ENCODE measurements around the gene BCL2A1. TPM values are rescaled to one million over a fixed set of nuclear protein-coding genes. Genes with fewer than 3 reads are reported as not detected.

The BCL2A1 gene
- total and polyA plus RNA-seq, 2 donors: 1.8 to 2.3 TPM

DNA sequence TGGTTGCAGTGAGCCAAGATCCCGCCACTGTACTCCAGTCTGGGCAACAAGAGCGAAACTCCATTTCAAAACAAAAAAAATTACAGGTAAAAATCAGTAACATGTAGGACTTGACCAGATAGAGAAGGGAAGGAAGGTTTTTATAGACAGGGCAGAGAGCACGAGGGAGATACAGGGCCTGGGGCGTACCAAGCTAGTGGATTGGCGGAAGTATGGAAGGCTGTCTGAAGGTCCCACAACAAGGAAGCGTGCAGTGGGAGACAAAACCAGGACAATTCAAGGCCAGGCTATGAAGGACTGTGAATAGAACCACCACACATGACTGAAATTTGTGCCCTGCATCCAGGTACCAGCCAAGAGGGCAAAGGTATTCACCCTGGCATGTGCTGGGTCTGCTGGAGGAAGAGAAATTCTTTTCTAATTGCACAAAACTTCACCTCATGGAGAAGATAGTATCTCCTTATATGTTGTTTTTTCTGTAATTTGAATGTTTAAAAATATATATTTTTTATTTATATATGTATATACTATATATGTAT is 33.0 kb upstream of the BCL2A1 start:
- H3K27ac ChIP-seq (ENCODE audit: low read depth): no peak overlapping the region
- no peak overlapping the region for H3K4me3 ChIP-seq (ENCODE audit: low read depth, low read length)
- H3K4me1 ChIP-seq (ENCODE audit: insufficient read depth): no peaks in the 10 kb centered on the region
- WGBS: 97% methylated on average over 6 of the region's 6 CpGs
- no peak for DNase-seq (ENCODE audit: extremely low spot score)
- H3K36me3 ChIP-seq (ENCODE audit: insufficient read depth): no peaks in the 10 kb centered on the region

DNA sequence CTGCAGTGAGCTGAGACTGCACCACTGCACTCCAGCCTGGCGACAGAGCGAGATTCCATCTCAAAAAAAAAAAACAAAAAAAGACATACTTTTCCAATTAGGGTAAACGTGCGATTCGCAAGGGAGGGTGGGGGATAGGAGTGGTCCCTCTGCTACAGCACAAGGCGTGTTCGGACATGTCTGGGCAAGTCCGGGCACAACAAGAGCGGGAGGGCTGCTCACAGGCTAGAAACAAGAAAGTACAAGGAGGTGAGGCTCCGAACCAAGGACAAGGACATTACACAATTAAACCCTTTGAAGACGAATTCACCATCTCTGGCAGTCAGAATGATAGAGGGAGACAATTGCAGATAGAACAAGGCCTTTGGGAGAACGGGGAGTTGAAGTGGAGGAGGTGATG is 32.2 kb upstream of the BCL2A1 start:
- 80% methylated on average over 12 of the region's 12 CpGs for WGBS
- Histone ChIP-seq H3K4me3 (ENCODE audit: low read depth, low read length) (no peak overlapping the region), H3K4me1 (ENCODE audit: insufficient read depth) (no peaks in the 10 kb centered on the region), H3K36me3 (ENCODE audit: insufficient read depth) (no peaks in the 10 kb centered on the region), H3K27ac (ENCODE audit: low read depth) (no peak overlapping the region)
- no peak for DNase-seq (ENCODE audit: extremely low spot score)

DNA sequence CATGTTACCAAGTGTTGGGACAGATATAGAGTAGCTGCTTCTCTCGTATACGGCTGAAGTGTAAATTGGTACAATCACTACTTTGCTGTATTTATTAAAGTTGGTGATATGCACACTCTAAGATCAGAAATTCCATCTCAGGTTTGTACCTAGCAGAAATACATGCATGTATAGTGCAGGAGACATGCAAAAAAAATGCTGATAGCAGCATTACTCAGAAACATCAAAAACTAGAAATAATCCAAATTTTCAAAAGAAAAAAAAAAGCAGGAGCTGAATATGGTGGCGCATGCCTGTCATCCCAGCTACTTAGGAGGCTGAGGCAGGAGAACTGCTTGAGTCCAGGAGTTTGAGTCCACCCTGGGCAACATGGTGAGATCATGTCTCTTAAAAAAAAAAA is 31.3 kb upstream of the BCL2A1 start:
- no peak overlapping the region for H3K4me3 ChIP-seq (ENCODE audit: low read depth, low read length)
- no peaks in the 10 kb centered on the region for H3K36me3 ChIP-seq (ENCODE audit: insufficient read depth)
- H3K4me1 ChIP-seq (ENCODE audit: insufficient read depth): no peaks in the 10 kb centered on the region
- WGBS: 93% methylated on average over 3 of the region's 3 CpGs
- no peak for DNase-seq (ENCODE audit: extremely low spot score)
- H3K27ac ChIP-seq (ENCODE audit: low read depth): no peak overlapping the region

DNA sequence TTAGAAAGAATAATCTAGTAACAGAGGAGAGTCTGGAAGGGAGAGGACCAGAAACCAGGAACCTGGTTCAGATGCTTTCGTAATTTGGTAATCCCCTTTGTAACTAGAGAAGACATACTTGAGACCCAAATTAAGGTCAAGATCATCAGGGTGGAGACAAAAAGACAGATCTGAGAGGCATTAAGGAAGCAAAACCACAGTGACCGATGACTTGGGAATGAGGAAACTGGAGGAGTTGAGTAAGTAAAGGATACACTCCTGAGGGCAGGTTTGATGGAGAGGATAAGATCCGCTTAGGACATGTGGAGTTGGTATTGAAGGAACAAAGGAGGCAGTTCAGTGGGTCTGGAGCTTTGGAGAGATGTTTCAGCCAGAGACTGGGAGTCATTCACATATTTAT is 23.6 kb upstream of the BCL2A1 start:
- no peak for DNase-seq (ENCODE audit: extremely low spot score)
- no peaks in the 10 kb centered on the region for H3K36me3 ChIP-seq (ENCODE audit: insufficient read depth)
- H3K4me3 ChIP-seq (ENCODE audit: low read depth, low read length): no peak overlapping the region
- H3K4me1 ChIP-seq (ENCODE audit: insufficient read depth): no peaks in the 10 kb centered on the region
- H3K27ac ChIP-seq (ENCODE audit: low read depth): no peak overlapping the region
- 79% methylated on average over 3 of the region's 3 CpGs for WGBS

DNA sequence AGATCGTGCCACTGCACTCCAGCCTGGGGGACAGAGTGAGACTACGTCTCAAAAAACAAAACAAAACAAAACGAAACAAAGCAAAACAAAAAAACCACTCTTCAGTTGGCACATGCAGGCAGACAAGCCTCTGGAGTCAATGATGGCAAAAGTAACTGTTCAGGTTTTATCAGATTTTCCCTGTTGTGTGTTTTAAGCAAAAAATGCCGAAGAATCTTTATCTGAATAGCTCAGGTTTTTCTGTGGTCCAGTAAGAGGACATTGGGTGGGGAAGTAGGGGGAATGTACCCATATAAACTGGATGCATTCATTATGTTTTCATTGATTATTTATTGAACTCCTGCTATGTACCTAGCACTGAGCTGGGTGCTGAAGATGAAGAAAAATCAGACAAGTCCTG is 20.8 kb upstream of the BCL2A1 start:
- Histone ChIP-seq H3K4me3 (ENCODE audit: low read depth, low read length) (no peak overlapping the region), H3K27ac (ENCODE audit: low read depth) (no peak overlapping the region), H3K36me3 (ENCODE audit: insufficient read depth) (no peaks in the 10 kb centered on the region), H3K4me1 (ENCODE audit: insufficient read depth) (no peaks in the 10 kb centered on the region)
- WGBS: 62% methylated on average over 4 of the region's 4 CpGs
- no peak for DNase-seq (ENCODE audit: extremely low spot score)

DNA sequence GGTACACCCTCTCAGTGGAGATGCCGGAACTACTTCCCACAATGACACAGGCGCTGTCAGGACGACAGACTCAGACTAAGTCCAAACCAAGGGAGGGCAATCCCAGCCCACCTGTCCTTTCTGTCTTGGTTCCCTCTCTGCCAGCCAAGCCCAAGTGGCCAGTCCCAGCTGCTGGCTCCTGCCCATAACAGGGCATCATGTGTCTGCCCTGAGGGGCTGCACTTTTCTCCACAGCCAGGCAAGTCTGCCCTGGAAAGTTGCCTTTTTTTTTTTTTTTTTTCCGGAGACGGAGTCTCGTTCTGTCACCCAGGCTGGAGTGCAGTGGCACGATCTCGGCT is 20.0 kb upstream of the BCL2A1 start:
- no peak for DNase-seq (ENCODE audit: extremely low spot score)
- WGBS: 89% methylated on average over 8 of the region's 8 CpGs
- Histone ChIP-seq H3K4me1 (ENCODE audit: insufficient read depth) (no peaks in the 10 kb centered on the region), H3K27ac (ENCODE audit: low read depth) (no peak overlapping the region), H3K4me3 (ENCODE audit: low read depth, low read length) (no peak overlapping the region), H3K36me3 (ENCODE audit: insufficient read depth) (no peaks in the 10 kb centered on the region)

DNA sequence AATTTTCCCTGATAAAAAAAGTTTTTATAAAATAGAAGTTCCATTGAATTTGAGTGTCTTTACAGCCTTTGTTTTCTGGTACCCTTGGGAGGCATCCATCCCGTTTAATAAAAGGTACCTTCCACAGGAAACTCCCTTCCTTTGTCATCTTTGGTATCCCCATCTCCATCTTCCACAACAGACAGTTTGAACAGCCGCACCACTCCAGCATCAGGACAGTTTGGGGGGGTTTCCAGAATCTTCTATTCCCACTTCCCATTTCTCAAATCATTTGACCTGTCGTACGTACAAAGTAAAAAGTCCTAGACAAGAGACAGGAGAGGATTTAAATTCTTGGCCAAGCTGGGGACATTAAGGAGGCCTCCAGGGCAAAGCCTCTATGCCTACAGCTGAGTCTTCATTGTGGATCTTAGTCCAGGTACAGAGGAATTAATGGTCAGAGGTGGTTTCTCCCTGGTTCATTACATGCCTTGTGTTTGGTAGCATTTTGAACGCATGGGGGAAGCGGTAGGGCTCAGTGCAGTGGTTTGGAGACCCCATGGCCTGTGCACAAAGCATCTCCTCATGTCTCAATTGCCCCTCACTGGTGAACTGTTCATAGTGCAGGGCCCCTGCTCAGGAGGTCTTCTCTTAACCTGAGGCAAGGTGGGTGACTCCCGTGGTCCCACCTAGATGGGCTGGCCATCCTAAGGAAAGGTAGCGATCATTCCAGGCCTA is 19.4 kb upstream of the BCL2A1 start:
- WGBS: 86% methylated on average over 8 of the region's 8 CpGs
- Histone ChIP-seq H3K36me3 (ENCODE audit: insufficient read depth) (no peaks in the 10 kb centered on the region), H3K27ac (ENCODE audit: low read depth) (no peak overlapping the region), H3K4me3 (ENCODE audit: low read depth, low read length) (no peak overlapping the region), H3K4me1 (ENCODE audit: insufficient read depth) (no peaks in the 10 kb centered on the region)
- no peak for DNase-seq (ENCODE audit: extremely low spot score)

DNA sequence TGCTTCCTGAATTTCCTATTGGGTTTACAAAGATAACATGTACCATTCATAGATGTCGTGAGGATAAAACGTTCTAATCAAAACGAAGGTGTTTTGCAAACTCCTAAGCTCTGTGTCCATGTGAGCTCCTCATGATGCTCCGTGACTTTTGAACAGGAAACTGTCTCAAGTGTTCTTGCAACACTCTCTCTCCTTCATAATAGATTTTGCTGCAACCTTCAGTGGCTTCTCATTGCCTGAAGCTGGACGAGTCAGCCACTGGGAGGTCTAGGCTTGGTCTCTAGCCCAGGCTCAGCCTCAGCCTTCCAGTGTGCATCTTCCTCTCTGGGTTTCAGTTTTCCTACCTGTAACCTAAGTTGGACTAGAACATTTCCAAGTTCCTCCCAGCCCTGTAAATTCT is 18.7 kb upstream of the BCL2A1 start:
- no peaks in the 10 kb centered on the region for H3K36me3 ChIP-seq (ENCODE audit: insufficient read depth)
- H3K4me1 ChIP-seq (ENCODE audit: insufficient read depth): no peaks in the 10 kb centered on the region
- 45% methylated on average over 5 of the region's 5 CpGs for WGBS
- DNase-seq (ENCODE audit: extremely low spot score): no peak
- no peak overlapping the region for H3K27ac ChIP-seq (ENCODE audit: low read depth)
- no peak overlapping the region for H3K4me3 ChIP-seq (ENCODE audit: low read depth, low read length)

DNA sequence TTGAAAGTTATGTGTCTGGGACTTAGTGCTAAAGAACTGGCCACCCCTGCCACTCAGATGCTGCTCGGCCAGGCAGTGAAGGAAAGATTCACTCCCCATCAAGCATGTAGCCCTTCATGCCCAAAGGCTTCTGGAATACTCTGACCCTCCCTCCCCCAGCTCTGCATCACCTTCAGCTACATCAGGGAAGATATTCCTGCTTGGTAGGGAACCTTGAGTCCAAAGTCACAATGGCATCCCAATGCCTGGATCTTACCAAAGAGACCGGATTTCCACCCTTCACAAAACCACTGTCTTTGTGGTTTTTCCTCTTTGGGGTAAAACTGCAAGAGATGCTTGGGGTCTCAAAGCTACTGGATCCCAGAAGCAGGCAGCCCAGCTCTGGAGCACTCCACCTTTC is 18.2 kb upstream of the BCL2A1 start:
- H3K36me3 ChIP-seq (ENCODE audit: insufficient read depth): no peaks in the 10 kb centered on the region
- no peak overlapping the region for H3K4me3 ChIP-seq (ENCODE audit: low read depth, low read length)
- 77% methylated on average over 2 of the region's 2 CpGs for WGBS
- no peak for DNase-seq (ENCODE audit: extremely low spot score)
- H3K27ac ChIP-seq (ENCODE audit: low read depth): no peak overlapping the region
- H3K4me1 ChIP-seq (ENCODE audit: insufficient read depth): no peaks in the 10 kb centered on the region

DNA sequence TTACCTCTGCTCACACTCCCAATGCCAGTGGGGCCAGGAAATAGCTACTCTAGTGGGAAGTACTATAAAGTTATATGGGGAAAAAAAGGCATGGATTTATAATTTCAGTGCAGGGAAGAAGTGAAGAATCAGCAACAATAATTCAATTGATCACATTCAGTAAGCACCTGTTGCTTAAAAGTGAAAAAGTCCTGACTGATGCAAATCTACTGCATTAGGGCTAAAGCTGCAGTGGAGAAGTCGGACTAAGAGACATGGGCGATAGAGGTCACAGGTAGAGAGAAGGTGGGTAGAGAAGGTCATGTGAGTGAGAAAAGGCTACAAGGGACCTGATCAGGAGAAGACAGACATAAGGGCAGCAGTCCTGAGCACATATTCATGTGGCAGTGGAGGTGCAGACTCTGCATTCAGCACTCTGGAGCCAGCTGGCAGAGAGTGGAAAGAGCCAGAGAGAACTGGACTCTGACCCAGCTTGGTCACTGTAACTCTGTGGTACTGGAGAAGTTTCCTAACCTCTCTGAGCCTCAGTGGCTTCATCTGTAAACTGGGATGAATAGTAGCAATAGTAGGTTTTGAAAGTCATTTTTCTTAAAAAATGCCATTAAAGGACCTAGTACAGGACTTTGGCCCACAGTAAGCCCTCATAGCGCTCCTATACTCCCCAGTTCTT is 17.6 kb upstream of the BCL2A1 start:
- 97% methylated on average over 3 of the region's 3 CpGs for WGBS
- no peaks in the 10 kb centered on the region for H3K36me3 ChIP-seq (ENCODE audit: insufficient read depth)

DNA sequence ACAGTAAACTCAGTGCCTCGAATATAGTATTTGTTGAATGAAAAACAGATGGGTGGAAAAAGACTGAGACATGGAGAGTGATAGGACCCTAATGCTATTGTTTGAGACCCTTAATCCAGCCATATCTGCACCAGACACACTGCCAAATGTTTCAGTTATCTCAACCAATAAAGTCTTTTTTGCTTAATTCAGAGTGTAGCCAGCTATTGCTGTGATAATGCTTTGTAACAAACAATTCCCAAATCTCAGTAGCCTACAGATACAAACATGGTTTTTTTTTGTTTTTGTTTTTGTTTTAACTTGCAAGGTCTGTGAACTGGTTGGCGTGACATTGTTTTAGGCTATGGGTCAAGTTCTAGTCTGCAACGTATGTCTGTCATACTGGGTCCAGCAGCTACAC is 17.0 kb upstream of the BCL2A1 start:
- WGBS: 86% methylated on average over 3 of the region's 3 CpGs
- no peak for DNase-seq (ENCODE audit: extremely low spot score)
- H3K27ac ChIP-seq (ENCODE audit: low read depth): no peak overlapping the region
- no peaks in the 10 kb centered on the region for H3K4me1 ChIP-seq (ENCODE audit: insufficient read depth)
- H3K4me3 ChIP-seq (ENCODE audit: low read depth, low read length): no peak overlapping the region
- no peaks in the 10 kb centered on the region for H3K36me3 ChIP-seq (ENCODE audit: insufficient read depth)

More for the DNA sequence above, 17.6 kb upstream of the BCL2A1 start:
- H3K4me3 ChIP-seq (ENCODE audit: low read depth, low read length): no peak overlapping the region
- no peaks in the 10 kb centered on the region for H3K4me1 ChIP-seq (ENCODE audit: insufficient read depth)
- no peak overlapping the region for H3K27ac ChIP-seq (ENCODE audit: low read depth)
- no peak for DNase-seq (ENCODE audit: extremely low spot score)

DNA sequence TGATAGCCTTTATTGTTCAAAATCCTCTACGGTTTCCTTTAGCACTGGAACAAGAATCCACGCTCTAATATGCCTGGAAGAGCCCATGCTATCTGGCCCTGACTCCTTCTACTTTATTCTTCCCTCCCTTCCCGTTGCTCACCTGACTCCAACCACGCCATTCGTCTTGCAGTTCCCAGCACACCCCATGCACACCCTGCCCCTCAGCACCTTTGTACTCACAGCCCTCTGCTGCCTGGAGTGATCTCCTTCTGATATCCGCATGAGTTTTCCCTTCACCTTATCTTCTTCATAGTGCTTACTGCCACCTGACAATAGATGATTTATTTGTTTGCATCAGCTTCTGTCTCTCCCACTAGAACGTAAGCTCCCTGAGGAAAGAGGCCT is 16.6 kb upstream of the BCL2A1 start:
- 81% methylated on average over 7 of the region's 7 CpGs for WGBS
- Histone ChIP-seq H3K4me3 (ENCODE audit: low read depth, low read length) (no peak overlapping the region), H3K4me1 (ENCODE audit: insufficient read depth) (no peaks in the 10 kb centered on the region), H3K36me3 (ENCODE audit: insufficient read depth) (no peaks in the 10 kb centered on the region), H3K27ac (ENCODE audit: low read depth) (no peak overlapping the region)
- no peak for DNase-seq (ENCODE audit: extremely low spot score)

DNA sequence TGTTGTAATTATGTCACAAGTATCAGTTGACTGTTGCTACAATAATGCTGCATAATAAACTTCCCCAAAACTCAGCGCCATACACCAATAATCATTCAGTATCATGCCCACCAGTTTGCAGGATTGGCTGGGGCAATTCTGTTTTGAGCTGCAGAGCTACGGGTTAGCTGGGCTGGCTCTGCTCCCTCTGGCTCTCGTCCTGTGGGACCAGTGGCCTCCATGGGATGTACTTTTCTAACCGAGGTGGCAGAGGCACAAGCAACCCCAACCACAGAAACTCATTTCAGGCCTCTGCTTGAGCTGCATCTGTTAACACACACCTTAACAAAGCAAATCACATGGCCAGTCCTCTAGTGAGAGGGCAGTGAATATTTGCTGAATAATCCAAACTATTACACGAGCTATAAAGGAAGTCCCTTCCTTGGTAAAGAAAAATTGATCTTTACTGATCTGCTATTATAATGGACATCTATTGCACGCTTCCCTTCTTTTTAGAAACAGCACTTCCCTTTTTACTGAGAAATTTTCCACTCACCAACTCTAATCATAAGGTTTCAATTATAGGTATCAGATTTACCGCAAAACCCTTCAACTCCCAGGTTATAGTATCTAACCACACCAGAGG is 10.9 kb upstream of the BCL2A1 start:
- no peak for DNase-seq (ENCODE audit: extremely low spot score)
- Histone ChIP-seq H3K27ac (ENCODE audit: low read depth) (no peak overlapping the region), H3K36me3 (ENCODE audit: insufficient read depth) (no peaks in the 10 kb centered on the region), H3K4me3 (ENCODE audit: low read depth, low read length) (no peak overlapping the region), H3K4me1 (ENCODE audit: insufficient read depth) (no peaks in the 10 kb centered on the region)
- 63% methylated on average over 7 of the region's 7 CpGs for WGBS
